Measurements from ENCODE around the gene PLBD2. TPM values are rescaled to one million over a fixed set of nuclear protein-coding genes. Genes with fewer than 3 reads are reported as not detected.

PLBD2 gene
- total and polyA plus RNA-seq, 10 of the 15 experiments (the other 5 are each of a cell fraction or from before 2014, with no cell fraction given) = 1.4 to 16.6 (median 5.9) TPM

DNA sequence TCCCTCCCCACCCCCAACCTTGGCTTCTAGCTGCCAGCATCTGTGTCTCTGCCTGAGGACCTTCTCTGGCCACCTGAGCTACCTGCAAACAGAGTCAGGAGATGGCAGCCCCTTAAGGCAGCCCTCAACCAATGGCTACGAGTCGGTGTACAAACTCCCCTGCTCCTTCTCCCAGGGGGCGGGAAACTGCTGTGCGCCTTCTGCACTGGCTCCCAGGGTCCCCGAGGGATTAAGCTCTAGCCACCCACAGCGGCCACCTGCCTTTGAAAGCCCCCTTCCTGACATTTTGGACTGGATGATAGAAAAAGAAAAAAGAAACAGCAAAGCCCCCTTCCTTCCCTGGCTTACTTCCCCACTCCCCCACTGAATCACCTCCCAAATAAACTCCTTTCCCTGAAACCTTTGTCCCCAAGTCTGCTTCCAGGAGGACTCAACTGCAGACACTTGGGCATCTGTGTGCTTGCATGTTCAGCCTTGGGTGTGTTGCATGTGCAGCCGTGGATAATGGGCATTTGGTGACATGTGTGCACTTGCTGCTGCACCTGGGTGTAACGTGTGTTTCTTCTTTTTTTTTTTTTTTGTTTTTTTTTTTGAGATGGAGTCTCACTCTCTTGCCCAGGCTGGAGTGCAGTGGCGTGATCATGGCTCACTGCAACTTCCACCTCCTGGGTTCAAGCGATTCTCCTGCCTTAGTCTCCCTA is 39.3 kb downstream of the PLBD2 start:
- ATAC-seq = no peak
- 9% methylated on average over 9 of the region's 10 CpGs for WGBS (ENCODE audit: insufficient coverage, insufficient replicate concordance, low lambda C conversion rate, missing lambda C conversion rate)
- Histone ChIP-seq H3K4me3 (no peak overlapping the region), H4K20me1 (ENCODE audit: control insufficient read depth, insufficient read depth) (no peaks in the 10 kb centered on the region), H3K4me2 (ENCODE audit: control insufficient read depth, insufficient read depth) (no peak overlapping the region), H2AFZ (ENCODE audit: control insufficient read depth, low read depth, low read length) (no peak overlapping the region), H3K27ac (ENCODE audit: control insufficient read depth, insufficient read depth) (no peak overlapping the region), H3K79me2 (ENCODE audit: control insufficient read depth, insufficient read depth, low read length) (no peaks in the 10 kb centered on the region), H3K9ac (ENCODE audit: control insufficient read depth, insufficient read depth, low read length) (no peak overlapping the region), H3K9me3 (replicated peaks; ENCODE audit: control insufficient read depth, insufficient read depth, low read length) (no peaks in the 10 kb centered on the region), H3K27me3 (replicated peaks in 1 of 2; ENCODE audit: control insufficient read depth in 2 of 2, insufficient read depth in 2 of 2, low read length in 1 of 2) (no peaks in the 10 kb centered on the region), H3K4me1 (ENCODE audit: control insufficient read depth, insufficient read depth, low read length) (no peaks in the 10 kb centered on the region; the same call in 1 of the 2 replicates), H3K36me3 (ENCODE audit: control insufficient read depth in 2 of 2, insufficient read depth in 2 of 2, low read length in 1 of 2) (no peaks in the 10 kb centered on the region)
- CTCF ChIA-PET = interaction anchor here (0.6 kb wide), 1 partner anchor 202 kb away, joined by 3 read pairs; no protein-coding TSS in a partner anchor
- no peak for DNase-seq (ENCODE audit: low read depth, low spot score)
- BruUV-seq (replicated peaks) = no TSS peak
- no peak for FAIRE-seq
- POLR2A ChIA-PET = no interaction called here
- TF ChIP-seq HDGF (IDR thresholded peaks at IDR 0.05) = no peak
- no peak for TF ChIP-seq YBX1 (IDR thresholded peaks at IDR 0.05)
- TF ChIP-seq RAD51 (IDR thresholded peaks at IDR 0.05) = no peak
- TF ChIP-seq SREBF2 (IDR thresholded peaks at IDR 0.05; ENCODE audit: low read length) = no peak
- intact Hi-C loops (cut with micrococcal nuclease; ENCODE audit: unreplicated experiment) = no loop called here
- SMC1A ChIA-PET (ENCODE audit: uncharacterized antibody, unreplicated experiment) = no interaction called here
- in situ Hi-C loops (cut with MboI) = no loop called here
- RAD21 ChIA-PET (ENCODE audit: unreplicated experiment) = no interaction called here

DNA sequence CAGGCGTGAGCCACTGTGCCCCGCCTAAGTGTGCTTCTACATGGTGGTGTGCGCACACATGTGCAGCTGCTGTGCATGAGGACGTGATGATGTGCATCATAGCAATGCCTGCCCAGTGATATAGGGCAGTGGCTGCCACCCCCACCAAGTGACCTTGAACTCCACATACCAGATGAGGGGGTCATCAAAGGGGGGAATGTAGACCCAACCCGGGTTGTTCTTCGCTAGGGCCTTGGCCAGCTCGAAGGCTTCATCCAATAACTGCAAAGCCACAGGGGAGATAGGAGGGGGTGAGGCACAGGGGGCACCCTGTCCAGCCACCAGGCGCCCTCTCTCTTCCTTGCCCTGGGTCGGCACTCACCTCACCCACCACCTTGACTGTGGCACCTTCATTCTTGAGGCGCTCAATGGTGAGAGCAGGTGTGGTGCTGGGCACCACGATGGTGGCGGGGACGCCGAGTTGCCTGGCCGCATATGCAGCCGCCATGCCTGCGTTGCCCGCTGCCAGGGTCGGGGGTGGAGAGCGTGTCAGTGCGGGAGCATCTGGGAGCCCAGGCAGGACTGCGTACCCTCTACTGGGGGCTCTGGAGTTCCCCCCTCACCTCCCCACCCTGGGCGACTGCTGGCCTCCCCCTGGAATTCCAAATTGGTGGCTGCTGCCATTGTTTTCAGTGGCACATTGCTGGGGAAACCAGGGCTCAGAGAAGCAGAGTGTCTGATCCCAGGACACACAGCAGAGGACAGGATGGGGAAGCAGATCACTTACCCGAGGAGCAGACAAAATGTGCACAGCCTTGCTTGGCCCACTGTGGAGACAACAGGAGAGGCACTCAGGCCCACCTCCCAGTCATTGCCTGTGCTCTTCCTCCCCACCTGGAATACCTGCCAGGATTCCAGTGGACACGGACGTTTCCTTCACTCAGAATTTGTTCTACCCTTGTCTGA is 40.2 kb downstream of the PLBD2 start:
- H3K9me3 ChIP-seq (replicated peaks; ENCODE audit: control insufficient read depth, insufficient read depth, low read length) = no peaks in the 10 kb centered on the region
- ChIA-PET SMC1A (ENCODE audit: uncharacterized antibody, unreplicated experiment) (no interaction called here), RAD21 (ENCODE audit: unreplicated experiment) (no interaction called here), POLR2A (no interaction called here), CTCF (interaction anchor here (0.6 kb wide), 1 partner anchor 203 kb away, joined by 3 read pairs; no protein-coding TSS in a partner anchor)
- no peaks in the 10 kb centered on the region for H3K36me3 ChIP-seq (ENCODE audit: control insufficient read depth in 2 of 2, insufficient read depth in 2 of 2, low read length in 1 of 2)
- DNase-seq (ENCODE audit: low read depth, low spot score) = no peak
- no peak for FAIRE-seq
- H4K20me1 ChIP-seq (ENCODE audit: control insufficient read depth, insufficient read depth) = no peaks in the 10 kb centered on the region
- TF ChIP-seq RFX5 (IDR thresholded peaks at IDR 0.05; ENCODE audit: low read depth, low read length) = no peak
- TF ChIP-seq, protein P1, sequence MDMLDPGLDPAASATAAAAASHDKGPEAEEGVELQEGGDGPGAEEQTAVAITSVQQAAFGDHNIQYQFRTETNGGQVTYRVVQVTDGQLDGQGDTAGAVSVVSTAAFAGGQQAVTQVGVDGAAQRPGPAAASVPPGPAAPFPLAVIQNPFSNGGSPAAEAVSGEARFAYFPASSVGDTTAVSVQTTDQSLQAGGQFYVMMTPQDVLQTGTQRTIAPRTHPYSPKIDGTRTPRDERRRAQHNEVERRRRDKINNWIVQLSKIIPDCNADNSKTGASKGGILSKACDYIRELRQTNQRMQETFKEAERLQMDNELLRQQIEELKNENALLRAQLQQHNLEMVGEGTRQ (IDR thresholded peaks at IDR 0.05; ENCODE audit: borderline replicate concordance, low read depth, low read length) = no peak
- TF ChIP-seq WRNIP1 (IDR thresholded peaks at IDR 0.05; ENCODE audit: borderline replicate concordance, low read depth, low read length) = no peak
- no peak overlapping the region for H2AFZ ChIP-seq (ENCODE audit: control insufficient read depth, low read depth, low read length)
- no peak overlapping the region for H3K27ac ChIP-seq (ENCODE audit: control insufficient read depth, insufficient read depth)
- no peaks in the 10 kb centered on the region for H3K79me2 ChIP-seq (ENCODE audit: control insufficient read depth, insufficient read depth, low read length)
- no peak overlapping the region for H3K4me3 ChIP-seq
- intact Hi-C loops (cut with micrococcal nuclease; ENCODE audit: unreplicated experiment) (no loop called here), in situ Hi-C loops (cut with MboI) (no loop called here)
- no peaks in the 10 kb centered on the region for H3K27me3 ChIP-seq (replicated peaks in 1 of 2; ENCODE audit: control insufficient read depth in 2 of 2, insufficient read depth in 2 of 2, low read length in 1 of 2)
- H3K4me1 ChIP-seq (ENCODE audit: control insufficient read depth, insufficient read depth, low read length) = peaks cover 2% of the 10 kb centered on the region; the same call in 1 of the 2 replicates
- BruUV-seq (replicated peaks) = no TSS peak
- no peak overlapping the region for H3K4me2 ChIP-seq (ENCODE audit: control insufficient read depth, insufficient read depth)
- no peak for ATAC-seq
- WGBS (ENCODE audit: insufficient coverage, insufficient replicate concordance, low lambda C conversion rate, missing lambda C conversion rate) = 51% methylated on average over 24 of the region's 26 CpGs
- no peak overlapping the region for H3K9ac ChIP-seq (ENCODE audit: control insufficient read depth, insufficient read depth, low read length)

Measured in GM12878 (cell line).